SK-N-SH treated with all-trans-retinoic acid at 6 μM for 48 hours (cell line): ENCODE results near the gene NGEF.

Experiments
- BACH2 ChIP-seq: fragments of 250-450 bp; sonication (Bioruptor Pico); IDR thresholded peaks from 2 replicates; pipeline ENCODE4 v1.9.0; 2021; ENCODE audit warnings: mild to moderate bottlenecking, borderline replicate concordance
- ESRRG ChIP-seq: fragments of 250-450 bp; sonication (Bioruptor Pico); IDR thresholded peaks from 2 replicates; pipeline ENCODE4 v1.6.1; 2021; ENCODE audit warnings: mild to moderate bottlenecking
- ZFP3 ChIP-seq: fragments of 250-450 bp; sonication (Bioruptor Pico); IDR thresholded peaks from 2 replicates; pipeline ENCODE4 v1.5.0; 2020; ENCODE audit warnings: mild to moderate bottlenecking, moderate library complexity
- TF ChIP-seq, protein P1 (sequence below): fragments of 250-450 bp; sonication (Bioruptor Pico); IDR thresholded peaks from 2 replicates; pipeline ENCODE4 v1.5.0; 2020; ENCODE audit warnings: mild to moderate bottlenecking, moderate library complexity
- TF ChIP-seq, protein P2 (sequence below): fragments of 250-450 bp; sonication (Bioruptor Pico); IDR thresholded peaks from 2 replicates; pipeline ENCODE4 v1.8.0; 2020; ENCODE audit warnings: mild to moderate bottlenecking, moderate library complexity, borderline replicate concordance

DNA sequence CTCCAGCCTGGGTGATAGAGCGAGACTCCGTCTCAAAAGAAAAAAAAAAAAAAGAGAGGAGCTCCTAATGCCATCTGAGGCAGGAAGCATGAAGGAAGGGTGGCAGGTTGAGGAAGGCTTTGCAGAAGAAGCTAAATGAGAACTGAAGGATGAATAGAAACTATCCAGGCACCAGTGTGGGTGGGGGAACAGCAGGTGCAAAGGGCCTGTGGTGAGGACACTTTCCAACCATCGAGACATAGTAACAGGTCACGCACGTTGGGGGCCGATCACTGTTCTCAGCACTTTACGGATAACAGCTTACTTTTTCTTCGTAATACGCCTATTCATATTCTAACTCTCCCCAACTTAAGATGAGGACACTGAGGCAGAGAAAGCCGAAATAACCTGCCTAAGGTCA, 58.4 kb downstream of the NGEF start:
- TF ChIP-seq BACH2 (CRISPR knock-in tag): no peak
- TF ChIP-seq, protein P1, sequence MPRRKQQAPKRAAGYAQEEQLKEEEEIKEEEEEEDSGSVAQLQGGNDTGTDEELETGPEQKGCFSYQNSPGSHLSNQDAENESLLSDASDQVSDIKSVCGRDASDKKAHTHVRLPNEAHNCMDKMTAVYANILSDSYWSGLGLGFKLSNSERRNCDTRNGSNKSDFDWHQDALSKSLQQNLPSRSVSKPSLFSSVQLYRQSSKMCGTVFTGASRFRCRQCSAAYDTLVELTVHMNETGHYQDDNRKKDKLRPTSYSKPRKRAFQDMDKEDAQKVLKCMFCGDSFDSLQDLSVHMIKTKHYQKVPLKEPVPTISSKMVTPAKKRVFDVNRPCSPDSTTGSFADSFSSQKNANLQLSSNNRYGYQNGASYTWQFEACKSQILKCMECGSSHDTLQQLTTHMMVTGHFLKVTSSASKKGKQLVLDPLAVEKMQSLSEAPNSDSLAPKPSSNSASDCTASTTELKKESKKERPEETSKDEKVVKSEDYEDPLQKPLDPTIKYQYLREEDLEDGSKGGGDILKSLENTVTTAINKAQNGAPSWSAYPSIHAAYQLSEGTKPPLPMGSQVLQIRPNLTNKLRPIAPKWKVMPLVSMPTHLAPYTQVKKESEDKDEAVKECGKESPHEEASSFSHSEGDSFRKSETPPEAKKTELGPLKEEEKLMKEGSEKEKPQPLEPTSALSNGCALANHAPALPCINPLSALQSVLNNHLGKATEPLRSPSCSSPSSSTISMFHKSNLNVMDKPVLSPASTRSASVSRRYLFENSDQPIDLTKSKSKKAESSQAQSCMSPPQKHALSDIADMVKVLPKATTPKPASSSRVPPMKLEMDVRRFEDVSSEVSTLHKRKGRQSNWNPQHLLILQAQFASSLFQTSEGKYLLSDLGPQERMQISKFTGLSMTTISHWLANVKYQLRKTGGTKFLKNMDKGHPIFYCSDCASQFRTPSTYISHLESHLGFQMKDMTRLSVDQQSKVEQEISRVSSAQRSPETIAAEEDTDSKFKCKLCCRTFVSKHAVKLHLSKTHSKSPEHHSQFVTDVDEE (CRISPR knock-in tag): no peak
- TF ChIP-seq, protein P2, sequence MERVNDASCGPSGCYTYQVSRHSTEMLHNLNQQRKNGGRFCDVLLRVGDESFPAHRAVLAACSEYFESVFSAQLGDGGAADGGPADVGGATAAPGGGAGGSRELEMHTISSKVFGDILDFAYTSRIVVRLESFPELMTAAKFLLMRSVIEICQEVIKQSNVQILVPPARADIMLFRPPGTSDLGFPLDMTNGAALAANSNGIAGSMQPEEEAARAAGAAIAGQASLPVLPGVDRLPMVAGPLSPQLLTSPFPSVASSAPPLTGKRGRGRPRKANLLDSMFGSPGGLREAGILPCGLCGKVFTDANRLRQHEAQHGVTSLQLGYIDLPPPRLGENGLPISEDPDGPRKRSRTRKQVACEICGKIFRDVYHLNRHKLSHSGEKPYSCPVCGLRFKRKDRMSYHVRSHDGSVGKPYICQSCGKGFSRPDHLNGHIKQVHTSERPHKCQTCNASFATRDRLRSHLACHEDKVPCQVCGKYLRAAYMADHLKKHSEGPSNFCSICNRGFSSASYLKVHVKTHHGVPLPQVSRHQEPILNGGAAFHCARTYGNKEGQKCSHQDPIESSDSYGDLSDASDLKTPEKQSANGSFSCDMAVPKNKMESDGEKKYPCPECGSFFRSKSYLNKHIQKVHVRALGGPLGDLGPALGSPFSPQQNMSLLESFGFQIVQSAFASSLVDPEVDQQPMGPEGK (CRISPR knock-in tag): no peak
- TF ChIP-seq ZFP3: no peak
- no peak for TF ChIP-seq ESRRG (CRISPR knock-in tag)
